AG04449 (cell line): ENCODE measurements around the gene DBT.
"Not testable (repeated sequence)": the region's sequence is repeated elsewhere in the genome, so short reads cannot be mapped to it uniquely, and the experiment has no call there.

Source experiments
- CTCF ChIA-PET: fragments of 350-600 bp; formaldehyde crosslinking; extraction: SDS; loops from one replicate; lab custom pipeline; 2021; ENCODE audit warnings: antibody characterized with exemption; lab: Yijun Ruan, JAX
- POLR2A ChIA-PET: fragments of 400-600, 350-600 bp; formaldehyde crosslinking; extraction: SDS; loops from one replicate; lab custom pipeline; 2020; ENCODE audit warnings: antibody characterized with exemption, inconsistent platforms; lab: Yijun Ruan, JAX
- DNase-seq: peaks from one replicate; pipeline ENCODE4 v3.0.0-alpha.2; 2010; ENCODE audit warnings: low read depth, low spot score
- H3K4me3 ChIP-seq: 2 replicates; pipeline ENCODE4 v1.5.1; 2011; ENCODE audit warnings: low read depth, mild to moderate bottlenecking, control low read depth, low read length
- TF ChIP-seq, protein P1 (sequence below): IDR thresholded peaks from one replicate; pipeline ENCODE4 v1.5.1; 2011; ENCODE audit warnings: mild to moderate bottlenecking, moderate library complexity, low read length, control low read depth, inconsistent platforms; ENCODE audit not compliant: insufficient read depth; ENCODE audit errors: missing control alignments

DBT gene

DNA sequence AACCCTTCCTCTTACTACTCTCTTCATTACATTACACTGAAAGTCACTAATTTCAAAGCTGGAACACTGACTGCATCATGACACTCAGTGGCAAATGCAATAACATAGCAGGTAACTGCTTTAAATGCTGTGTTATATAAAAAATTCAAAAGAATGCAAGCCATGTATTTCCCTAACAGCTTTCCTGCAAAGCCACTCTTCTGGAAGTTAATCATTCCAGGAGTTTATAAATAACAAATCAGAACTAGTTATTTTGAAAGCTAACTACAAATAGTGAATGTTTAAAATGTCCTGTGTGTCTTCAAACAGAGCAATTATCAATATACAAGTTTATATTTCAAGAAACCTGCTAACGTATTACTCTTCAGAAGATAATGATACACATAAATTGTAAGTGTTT is 34.5 kb downstream of the DBT start:
- CTCF ChIA-PET = interaction anchor here (0.7 to 1.5 kb wide), 2 partner anchors 185 to 244 kb away, joined by 3 to 4 read pairs; no protein-coding TSS in a partner anchor
- TF ChIP-seq, protein P1, sequence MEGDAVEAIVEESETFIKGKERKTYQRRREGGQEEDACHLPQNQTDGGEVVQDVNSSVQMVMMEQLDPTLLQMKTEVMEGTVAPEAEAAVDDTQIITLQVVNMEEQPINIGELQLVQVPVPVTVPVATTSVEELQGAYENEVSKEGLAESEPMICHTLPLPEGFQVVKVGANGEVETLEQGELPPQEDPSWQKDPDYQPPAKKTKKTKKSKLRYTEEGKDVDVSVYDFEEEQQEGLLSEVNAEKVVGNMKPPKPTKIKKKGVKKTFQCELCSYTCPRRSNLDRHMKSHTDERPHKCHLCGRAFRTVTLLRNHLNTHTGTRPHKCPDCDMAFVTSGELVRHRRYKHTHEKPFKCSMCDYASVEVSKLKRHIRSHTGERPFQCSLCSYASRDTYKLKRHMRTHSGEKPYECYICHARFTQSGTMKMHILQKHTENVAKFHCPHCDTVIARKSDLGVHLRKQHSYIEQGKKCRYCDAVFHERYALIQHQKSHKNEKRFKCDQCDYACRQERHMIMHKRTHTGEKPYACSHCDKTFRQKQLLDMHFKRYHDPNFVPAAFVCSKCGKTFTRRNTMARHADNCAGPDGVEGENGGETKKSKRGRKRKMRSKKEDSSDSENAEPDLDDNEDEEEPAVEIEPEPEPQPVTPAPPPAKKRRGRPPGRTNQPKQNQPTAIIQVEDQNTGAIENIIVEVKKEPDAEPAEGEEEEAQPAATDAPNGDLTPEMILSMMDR = no peak
- H3K4me3 ChIP-seq = no peak overlapping the region
- no peak for DNase-seq
- POLR2A ChIA-PET = no interaction called here

DNA sequence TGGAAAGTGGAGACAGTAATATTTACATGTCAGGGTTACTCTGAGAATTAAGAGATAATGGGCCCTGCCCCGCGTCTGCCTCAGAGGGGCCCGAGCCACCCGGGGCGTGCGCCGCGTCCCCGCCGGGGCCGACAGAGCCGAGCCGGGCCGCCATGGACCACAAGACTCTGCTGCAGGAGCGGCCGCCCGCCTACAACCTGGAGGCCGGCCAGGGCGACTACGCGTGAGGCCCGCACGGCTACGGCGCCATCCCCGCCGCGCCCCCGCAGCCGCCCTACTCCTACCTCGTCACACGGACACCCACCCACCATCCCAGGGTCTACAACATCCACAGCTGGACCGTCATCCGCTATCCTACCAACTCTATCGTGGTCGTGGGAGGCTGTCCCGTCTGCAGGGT is 36.5 kb downstream of the DBT start:
- POLR2A ChIA-PET = no interaction called here
- DNase-seq = no peak
- CTCF ChIA-PET = no interaction called here
- TF ChIP-seq, protein P1 = no peak
- no peak overlapping the region for H3K4me3 ChIP-seq

DNA sequence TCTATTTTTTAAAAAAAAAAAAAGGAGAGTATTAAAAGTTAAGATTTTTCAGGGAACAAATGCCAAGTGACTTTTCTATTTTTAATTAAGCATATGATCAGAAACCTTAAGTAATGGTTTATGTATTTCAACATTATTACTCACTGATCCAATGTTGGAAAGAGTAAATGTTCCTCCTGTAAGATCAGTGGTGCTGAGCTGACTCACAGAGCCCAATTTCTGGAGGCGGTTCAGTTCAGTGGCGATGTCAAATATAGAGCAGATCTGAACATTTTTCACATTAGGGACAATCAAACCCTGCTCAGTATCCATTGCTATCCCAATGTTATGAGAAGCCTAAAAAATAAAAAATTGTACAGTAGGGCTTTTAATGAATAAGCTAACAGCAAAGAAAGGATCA is 43.3 kb downstream of the DBT start:
- ChIA-PET CTCF (no interaction called here), POLR2A (no interaction called here)
- no peak overlapping the region for H3K4me3 ChIP-seq
- DNase-seq = no peak
- TF ChIP-seq, protein P1 = no peak

DNA sequence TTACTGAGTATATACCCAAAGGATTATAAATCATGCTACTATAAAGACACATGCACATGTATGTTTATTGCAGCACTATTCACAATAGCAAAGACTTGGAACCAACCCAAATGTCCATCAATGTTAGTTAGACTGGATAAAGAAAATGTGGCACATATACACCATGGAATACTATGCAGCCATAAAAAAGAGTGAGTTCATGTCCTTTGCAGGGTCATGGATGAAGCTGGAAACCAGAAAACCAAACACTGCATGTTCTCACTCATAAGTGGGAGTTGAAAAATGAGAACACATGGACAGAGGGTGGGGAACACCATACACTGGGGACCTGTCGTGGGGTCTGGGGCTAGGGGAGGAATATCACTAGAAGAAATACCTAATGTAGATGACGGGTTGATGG is 44.0 kb downstream of the DBT start:
- CTCF ChIA-PET, H3K4me3 ChIP-seq, POLR2A ChIA-PET, DNase-seq: not testable (repeated sequence)

DNA sequence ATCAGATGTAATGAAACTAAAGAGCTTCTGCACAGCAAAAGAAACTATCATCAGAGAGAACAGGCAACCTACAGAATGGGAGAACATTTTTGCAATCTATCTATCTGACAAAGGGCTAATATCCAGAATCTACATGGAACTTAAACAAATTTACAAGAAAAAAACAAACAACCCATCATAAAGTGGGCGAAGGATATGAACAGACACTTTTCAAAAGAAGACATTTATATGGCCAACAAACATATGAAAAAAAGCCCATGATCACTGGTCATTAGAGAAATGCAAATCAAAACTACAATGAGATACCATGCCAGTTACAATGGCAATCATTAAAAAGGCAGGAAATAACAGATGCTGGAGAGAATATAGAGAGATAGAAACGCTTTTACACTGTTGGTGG is 44.5 kb downstream of the DBT start:
- POLR2A ChIA-PET, DNase-seq, CTCF ChIA-PET: not testable (repeated sequence)

DNA sequence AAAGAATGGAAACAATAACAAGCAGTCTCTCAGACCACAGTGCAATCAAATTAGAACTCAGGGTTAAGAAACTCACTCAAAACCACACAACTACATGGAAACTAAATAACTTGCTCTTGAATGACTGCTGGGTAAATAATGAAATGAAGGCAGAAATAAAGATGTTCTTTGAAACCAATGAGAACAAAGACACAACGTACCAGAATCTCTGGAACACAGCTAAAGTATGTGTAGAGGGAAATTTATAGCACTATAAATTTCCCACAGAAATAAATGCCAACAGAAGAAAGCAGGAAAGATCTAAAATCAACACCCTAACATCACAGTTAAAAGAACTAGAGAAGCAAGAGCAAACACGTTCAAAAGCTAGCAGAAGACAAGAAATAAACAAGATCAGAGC is 46.9 kb downstream of the DBT start:
- CTCF ChIA-PET, H3K4me3 ChIP-seq, DNase-seq, POLR2A ChIA-PET: not testable (repeated sequence)

More for the DNA sequence above, 44.5 kb downstream of the DBT start:
- H3K4me3 ChIP-seq = not testable (repeated sequence)

DNA sequence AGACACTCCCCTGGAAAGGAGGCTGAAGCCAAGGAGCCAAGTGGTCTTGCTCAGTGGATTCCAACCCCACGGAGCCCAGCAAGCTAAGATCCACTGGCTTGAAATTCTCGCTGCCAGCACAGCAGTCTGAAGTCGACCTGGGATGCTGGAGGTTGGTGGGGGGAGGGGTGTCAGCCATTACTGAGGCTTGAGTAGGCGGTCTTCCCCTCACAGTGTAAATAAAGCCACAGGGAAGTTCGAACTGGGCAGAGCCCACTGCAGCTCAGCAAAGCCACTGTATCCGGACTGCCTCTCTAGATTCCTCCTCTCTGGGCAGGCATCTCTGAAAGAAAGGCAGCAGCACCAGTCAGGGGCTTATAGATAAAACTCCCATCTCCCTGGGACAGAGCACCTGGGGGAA is 49.6 kb downstream of the DBT start:
- POLR2A ChIA-PET, DNase-seq, H3K4me3 ChIP-seq, CTCF ChIA-PET: not testable (repeated sequence)

DNA sequence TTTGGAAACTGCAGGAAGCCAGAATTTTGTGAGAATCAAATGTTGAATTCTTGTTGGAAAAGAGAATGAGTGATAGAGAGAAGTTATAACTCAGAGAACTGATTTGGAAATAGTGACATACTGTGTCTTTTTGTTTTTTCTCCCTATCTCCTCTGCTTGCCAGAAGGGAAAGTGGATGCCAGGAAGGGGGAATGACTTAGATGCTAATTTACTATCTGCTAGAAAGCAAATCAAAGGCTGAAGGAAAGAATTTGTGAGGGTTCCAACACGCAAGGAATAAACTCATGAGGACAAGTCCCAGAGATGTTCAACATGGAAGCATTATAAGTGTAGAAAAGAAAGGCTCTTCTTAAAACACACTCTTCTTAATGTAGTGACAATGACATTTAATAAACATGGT is 51.0 kb downstream of the DBT start:
- TF ChIP-seq, protein P1 = no peak
- ChIA-PET CTCF (no interaction called here), POLR2A (no interaction called here)
- no peak overlapping the region for H3K4me3 ChIP-seq
- DNase-seq = no peak

DNA sequence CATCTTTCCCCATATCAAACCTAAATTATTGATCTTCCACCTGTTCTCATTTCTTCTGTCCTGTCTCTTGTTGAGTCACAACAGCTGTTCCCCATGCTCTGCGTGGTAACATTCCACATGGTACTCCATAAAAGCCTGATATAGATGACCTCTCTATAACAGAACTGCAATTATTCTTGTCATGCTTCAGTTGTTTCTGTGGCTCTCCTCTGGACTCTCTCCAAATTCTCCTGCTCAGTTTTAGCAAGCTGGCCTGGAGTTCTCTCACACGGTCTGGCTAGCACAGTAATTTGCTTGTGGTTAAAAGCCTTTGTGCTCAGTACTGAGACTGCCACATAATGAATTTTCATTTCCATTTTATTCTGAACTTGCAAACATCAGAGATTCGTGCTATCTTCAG is 61.0 kb downstream of the DBT start:
- TF ChIP-seq, protein P1 = no peak
- ChIA-PET POLR2A (no interaction called here), CTCF (no interaction called here)
- DNase-seq = peak; percentile 63
- no peak overlapping the region for H3K4me3 ChIP-seq
